NCI-H2227 treated with DMSO at 0.1 percent for 48 hours (cell line): ENCODE data around the gene IL33.

Experiments
- DNase-seq: peaks from one replicate; lab custom pipeline; 2025; lab: John Stamatoyannopoulos, UW

Gene IL33

GRCh38 chr9:6215562-6215961, at the start of gene IL33:
IL33 (plus strand) TSS chr9:6215807; CDS start chr9:6241695, 25,888 bp downstream.
- DNase-seq: no peak

- DNase-seq: no peak
Measured at GRCh38 chr9:6171667-6172066, 43.9 kb upstream of the IL33 start.

GRCh38 chr9:6173914-6174313, 41.7 kb upstream of the IL33 start:
- DNase-seq: no peak

GRCh38 chr9:6182549-6183226, 32.9 kb upstream of the IL33 start:
- DNase-seq: peak; percentile 5

- peak; percentile 5 for DNase-seq
Measured at GRCh38 chr9:6183227-6183551, 32.4 kb upstream of the IL33 start.

- no peak for DNase-seq
Measured at GRCh38 chr9:6183627-6184026, 32.0 kb upstream of the IL33 start.

GRCh38 chr9:6184749-6185645, 30.6 kb upstream of the IL33 start:
- no peak for DNase-seq

GRCh38 chr9:6186691-6187090, 28.9 kb upstream of the IL33 start:
- DNase-seq: no peak

- DNase-seq: no peak
Measured at GRCh38 chr9:6187272-6187671, 28.3 kb upstream of the IL33 start.

- no peak for DNase-seq
Measured at GRCh38 chr9:6188466-6188865, 27.1 kb upstream of the IL33 start.

GRCh38 chr9:6188906-6189305, 26.7 kb upstream of the IL33 start:
- no peak for DNase-seq

GRCh38 chr9:6194934-6195333, 20.7 kb upstream of the IL33 start:
- no peak for DNase-seq

- DNase-seq: no peak
Measured at GRCh38 chr9:6195714-6196360, 19.8 kb upstream of the IL33 start.

GRCh38 chr9:6197330-6197729, 18.3 kb upstream of the IL33 start:
- DNase-seq: no peak

- DNase-seq: no peak
Measured at GRCh38 chr9:6198251-6198650, 17.4 kb upstream of the IL33 start.

GRCh38 chr9:6199596-6199995, 16.0 kb upstream of the IL33 start:
- no peak for DNase-seq

GRCh38 chr9:6200761-6201160, 14.8 kb upstream of the IL33 start:
- DNase-seq: no peak

GRCh38 chr9:6209966-6210365, 5.6 kb upstream of the IL33 start:
- DNase-seq: no peak

GRCh38 chr9:6212722-6213375, 2.8 kb upstream of the IL33 start:
- no peak for DNase-seq

- no peak for DNase-seq
Measured at GRCh38 chr9:6214434-6214833, 1.2 kb upstream of the IL33 start.

- no peak for DNase-seq
Measured at GRCh38 chr9:6214903-6215302, 704 bp upstream of the IL33 start.

GRCh38 chr9:6216002-6216401, 395 bp downstream of the IL33 start:
- DNase-seq: no peak

- DNase-seq: no peak
Measured at GRCh38 chr9:6216951-6217350, 1.3 kb downstream of the IL33 start.
